Suprapubic skin (tissue), 4 donors: Measurements from ENCODE around the gene TTYH2. TPM values are rescaled to one million over a fixed set of nuclear protein-coding genes. Genes with fewer than 3 reads are reported as not detected.

Experiments
- DNase-seq, 2 donors: peaks; one replicate each; pipeline ENCODE4 v3.0.0-alpha.2; 2019; ENCODE audit warnings: low spot score in 2 of 2
- H3K27ac ChIP-seq: fragments of 200-600 bp; sonication (generic); one replicate; pipeline ENCODE4 v1.5.1; 2019
- H3K27me3 ChIP-seq: fragments of 200-600 bp; sonication (generic); one replicate; pipeline ENCODE4 v1.5.1; 2019
- H3K36me3 ChIP-seq: fragments of 200-600 bp; sonication (generic); one replicate; pipeline ENCODE4 v1.5.1; 2019
- H3K4me1 ChIP-seq: fragments of 200-600 bp; sonication (generic); one replicate; pipeline ENCODE4 v1.5.1; 2019
- H3K4me3 ChIP-seq: fragments of 200-600 bp; sonication (generic); one replicate; pipeline ENCODE4 v1.5.1; 2019; ENCODE audit warnings: mild to moderate bottlenecking
- H3K9me3 ChIP-seq: fragments of 200-600 bp; sonication (generic); one replicate; pipeline ENCODE4 v1.5.1; 2019
- CTCF ChIP-seq, 2 donors: fragments of 200-600 bp in 1 of 2; fragments of 450-650 bp in 1 of 2; sonication (generic) in 1 of 2; IDR thresholded peaks; one replicate each; pipeline ENCODE4 v1.5.1; 2016 to 2019; ENCODE audit warnings: antibody characterized with exemption in 2 of 2, mild to moderate bottlenecking in 1 of 2, moderate library complexity in 1 of 2
- EP300 ChIP-seq: sonication (generic); formaldehyde crosslinking; IDR thresholded peaks from one replicate; pipeline ENCODE4 v1.6.1; 2017; ENCODE audit warnings: antibody characterized with exemption
- POLR2A ChIP-seq, 2 donors: fragments of 450-650 bp; IDR thresholded peaks; one replicate each; pipeline ENCODE4 v1.6.1; 2017; ENCODE audit warnings: antibody characterized with exemption in 2 of 2, mild to moderate bottlenecking in 2 of 2, moderate library complexity in 2 of 2
- POLR2AphosphoS5 ChIP-seq, 3 donors: sonication (generic); formaldehyde crosslinking; IDR thresholded peaks; one replicate each; pipeline ENCODE4 v1.6.1; 2017; ENCODE audit warnings: antibody characterized with exemption in 3 of 3
- WGBS: methylation state at CpG from one replicate; pipeline ENCODE4 v1.1.5; 2018; 5-methylcytosine and 5-hydroxymethylcytosine counted together
- total RNA-seq, 4 donors: library from RNA; depleted of rRNA; stranded (reverse); fragments of >200 nt; gene quantifications; one replicate each; pipeline ENCODE4 v1.1.0, GENCODE V29; 2016

The TTYH2 gene
- total RNA-seq, 4 donors from 2014 or later, result 5.7 to 12.0 (median 8.2) TPM

DNA sequence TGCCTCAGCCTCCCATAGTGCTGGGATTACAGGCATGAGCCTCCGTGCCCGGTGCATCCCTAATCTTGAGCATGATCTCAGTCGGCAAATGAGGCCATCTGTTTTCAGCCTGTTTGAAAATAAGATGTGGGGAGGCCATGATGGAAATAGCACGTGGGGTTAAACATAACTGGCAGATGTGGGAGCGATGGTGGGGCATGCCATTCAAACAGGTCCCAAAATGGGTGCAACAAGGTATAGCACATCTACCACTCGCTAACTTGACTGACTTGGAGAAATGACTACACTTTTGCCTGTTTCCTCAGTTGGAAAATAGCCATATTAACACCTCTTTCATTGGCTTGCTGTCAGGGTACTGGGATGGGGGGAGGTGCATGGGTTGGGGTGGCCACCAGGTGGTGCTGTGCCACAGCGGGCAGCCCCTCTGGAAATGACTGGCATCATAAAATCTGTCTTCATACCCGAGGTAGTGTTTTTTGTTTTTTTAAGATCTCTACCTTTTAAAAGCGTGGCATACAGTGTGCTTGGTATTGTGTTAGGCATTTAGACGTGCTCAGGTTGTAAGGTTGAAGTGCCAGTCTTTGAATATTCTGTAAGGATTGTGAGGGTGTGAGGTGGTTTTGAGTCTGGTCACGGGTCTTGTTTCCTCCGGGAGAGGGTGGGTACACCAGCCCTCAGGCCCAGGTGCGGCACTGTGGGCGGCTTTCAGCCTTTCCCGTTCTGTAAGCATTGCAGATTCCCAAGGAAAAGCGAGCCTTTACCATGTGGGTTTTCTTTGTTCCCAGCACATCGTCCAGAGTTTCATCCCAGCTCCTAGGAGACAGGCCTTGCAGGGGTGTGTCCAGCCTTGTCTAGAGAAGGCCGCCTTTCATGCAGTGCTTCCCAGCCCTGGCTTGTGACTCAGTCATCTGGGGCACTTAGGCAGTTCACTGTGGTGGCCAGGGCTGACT lies 2.9 kb upstream of the TTYH2 start:
- no peak overlapping the region for H3K27ac ChIP-seq

GRCh38 chr17:74211141-74211911 lies 2.0 kb upstream of the TTYH2 start:
- Histone ChIP-seq H3K27me3 (no peaks in the 10 kb centered on the region), H3K4me3 (peak overlapping the region; percentile 50), H3K27ac (no peak overlapping the region), H3K9me3 (no peaks in the 10 kb centered on the region), H3K36me3 (peaks cover 33% of the 10 kb centered on the region), H3K4me1 (peaks cover 72% of the 10 kb centered on the region)
- TF ChIP-seq CTCF (IDR thresholded peaks at IDR 0.05), result no peak
- no peak for TF ChIP-seq POLR2AphosphoS5 (IDR thresholded peaks at IDR 0.05)
- TF ChIP-seq POLR2A (IDR thresholded peaks at IDR 0.05), result no peak
- TF ChIP-seq EP300, result no peak
- DNase-seq, result no peak
- WGBS, result 66% methylated on average over 10 of the region's 14 CpGs

More for the DNA sequence above, 2.9 kb upstream of the TTYH2 start:
- Histone ChIP-seq H3K27me3 (no peaks in the 10 kb centered on the region), H3K9me3 (no peaks in the 10 kb centered on the region), H3K4me1 (peaks cover 81% of the 10 kb centered on the region), H3K4me3 (no peak overlapping the region), H3K36me3 (peaks cover 41% of the 10 kb centered on the region)
- WGBS, result 45% methylated on average over 17 of the region's 18 CpGs
- TF ChIP-seq CTCF (IDR thresholded peaks at IDR 0.05) (peak; percentile 86 to 96), POLR2AphosphoS5 (IDR thresholded peaks at IDR 0.05) (no peak), POLR2A (IDR thresholded peaks at IDR 0.05) (no peak), EP300 (no peak)
- DNase-seq, result no peak

DNA sequence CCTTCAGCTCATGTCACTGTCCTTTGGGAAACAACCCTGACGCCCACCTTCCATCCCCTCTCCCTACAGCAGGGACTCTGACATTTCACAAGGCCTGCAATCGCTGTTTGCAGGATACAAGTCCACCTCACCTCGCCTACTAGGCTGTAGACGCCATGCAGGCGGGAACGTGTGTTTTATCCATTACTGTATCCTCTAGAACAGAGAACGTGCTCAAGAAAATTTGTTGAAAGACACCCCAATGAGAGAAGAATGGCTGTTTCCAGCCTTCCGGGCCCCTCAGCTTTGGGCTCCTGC lies 1.5 kb upstream of the TTYH2 start:
- Histone ChIP-seq H3K4me1 (peaks cover 72% of the 10 kb centered on the region), H3K4me3 (peak overlapping the region; percentile 50), H3K27me3 (no peaks in the 10 kb centered on the region), H3K27ac (no peak overlapping the region), H3K36me3 (peaks cover 30% of the 10 kb centered on the region), H3K9me3 (no peaks in the 10 kb centered on the region)
- TF ChIP-seq POLR2AphosphoS5 (IDR thresholded peaks at IDR 0.05) (no peak), CTCF (IDR thresholded peaks at IDR 0.05) (no peak), EP300 (no peak), POLR2A (IDR thresholded peaks at IDR 0.05) (no peak)
- WGBS, result 38% methylated on average over 8 of the region's 8 CpGs
- no peak for DNase-seq

DNA sequence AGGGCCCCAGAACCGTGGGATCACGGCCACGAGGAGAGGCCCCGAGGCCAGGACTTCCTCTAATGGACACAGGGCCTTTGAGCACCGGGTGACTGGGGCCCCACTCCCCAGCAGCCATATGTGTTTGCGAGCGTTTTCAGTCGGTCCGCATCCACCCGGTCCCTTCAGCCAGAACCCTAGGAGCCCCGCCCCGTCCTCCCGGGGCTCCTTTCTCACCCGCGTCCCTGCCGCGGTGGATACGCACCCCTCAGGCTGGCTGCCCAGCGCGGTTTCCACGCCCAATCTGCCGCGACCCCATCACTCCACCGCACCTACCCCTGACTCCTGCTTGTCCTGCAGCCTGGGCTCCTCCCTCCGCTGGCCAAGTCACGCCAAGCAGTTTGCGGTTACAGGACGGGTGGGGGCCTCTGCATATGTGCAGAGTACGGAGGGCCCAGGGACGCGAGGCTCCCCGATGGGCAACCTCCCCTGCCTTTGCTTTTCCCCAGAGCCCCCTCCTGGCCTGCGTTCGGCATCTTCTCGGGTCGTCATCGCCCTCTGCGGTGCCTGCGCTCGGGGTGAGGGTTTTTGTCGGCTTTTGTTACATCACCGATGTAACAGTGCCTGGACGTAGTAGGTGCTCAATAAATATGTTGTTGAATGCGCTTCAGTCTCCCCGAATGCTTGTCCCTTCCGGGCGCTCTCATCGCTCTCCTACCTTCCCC lies 1.0 kb upstream of the TTYH2 start:
- Histone ChIP-seq H3K36me3 (peaks cover 25% of the 10 kb centered on the region), H3K27ac (peak overlapping the region; percentile 62), H3K4me3 (peak overlapping the region; percentile 50), H3K4me1 (peaks cover 72% of the 10 kb centered on the region), H3K9me3 (no peaks in the 10 kb centered on the region), H3K27me3 (no peaks in the 10 kb centered on the region)
- 4% methylated on average over 15 of the region's 48 CpGs for WGBS
- TF ChIP-seq POLR2A (IDR thresholded peaks at IDR 0.05), result no peak
- TF ChIP-seq CTCF (IDR thresholded peaks at IDR 0.05), result no peak
- TF ChIP-seq EP300, result no peak
- TF ChIP-seq POLR2AphosphoS5 (IDR thresholded peaks at IDR 0.05), result no peak
- DNase-seq, result no peak
